CD4-positive, alpha-beta T cell treated with Interleukin-17A for 1 hour (primary cell): ENCODE measurements around the gene ALX1.
"Not testable (repeated sequence)": the region's sequence is repeated elsewhere in the genome, so short reads cannot be mapped to it uniquely, and the experiment has no call there.

ENCODE experiments used
- DNase-seq: peaks from one replicate; pipeline ENCODE4 v3.0.0-alpha.2; 2020

Gene ALX1

GRCh38 chr12:85308374-85308773 is 28.4 kb downstream of the ALX1 start:
- no peak for DNase-seq

GRCh38 chr12:85309125-85309566 is 29.1 kb downstream of the ALX1 start:
- no peak for DNase-seq

GRCh38 chr12:85310025-85310424 is 30.0 kb downstream of the ALX1 start:
- no peak for DNase-seq

GRCh38 chr12:85310456-85311076 is 30.5 kb downstream of the ALX1 start:
- no peak for DNase-seq

GRCh38 chr12:85317866-85318636 is 38.0 kb downstream of the ALX1 start:
- not testable (repeated sequence) for DNase-seq

GRCh38 chr12:85322715-85323114 is 42.7 kb downstream of the ALX1 start:
- no peak for DNase-seq

GRCh38 chr12:85325442-85325841 is 45.4 kb downstream of the ALX1 start:
- DNase-seq, result no peak

GRCh38 chr12:85329913-85330312 is 49.9 kb downstream of the ALX1 start:
- DNase-seq, result no peak

GRCh38 chr12:85348779-85349178 is 68.8 kb downstream of the ALX1 start:
- DNase-seq, result no peak

GRCh38 chr12:85350356-85350755 is 70.3 kb downstream of the ALX1 start:
- no peak for DNase-seq
